Activated CD4-positive, alpha-beta memory T cell treated with anti-CD3 and anti-CD28 coated beads for 36 hours (primary cell): ENCODE measurements around the gene ABLIM2. TPM values are rescaled to one million over a fixed set of nuclear protein-coding genes. Genes with fewer than 3 reads are reported as not detected.
A peak's percentile ranks its signal among the peaks of the same experiment; 100 is the strongest.

ENCODE experiments used
- CTCF ChIA-PET: fragments of 350-600 bp; sonication (Branson Sonifier 250); formaldehyde crosslinking; loops from one replicate; lab custom pipeline; 2021; ENCODE audit warnings: antibody characterized with exemption, inconsistent platforms; lab: Charles Lee
- POLR2A ChIA-PET: fragments of 350-600 bp; sonication (Branson Sonifier 250); formaldehyde crosslinking; loops from one replicate; lab custom pipeline; 2021; ENCODE audit warnings: antibody characterized with exemption; lab: Charles Lee
- DNase-seq: peaks from one replicate; pipeline ENCODE4 v3.0.0-alpha.2; 2020
- H3K27ac Mint-ChIP-seq: one replicate; pipeline ENCODE4 v1.8.0; 2021; ENCODE audit warnings: mixed read lengths
- H3K27me3 Mint-ChIP-seq: one replicate; pipeline ENCODE4 v1.8.0; 2021; ENCODE audit warnings: mixed read lengths
- H3K36me3 Mint-ChIP-seq: one replicate; pipeline ENCODE4 v1.8.0; 2021; ENCODE audit warnings: mixed read lengths
- H3K4me1 Mint-ChIP-seq: one replicate; pipeline ENCODE4 v1.8.0; 2021; ENCODE audit warnings: low read depth, mixed read lengths
- H3K4me3 Mint-ChIP-seq: one replicate; pipeline ENCODE4 v1.8.0; 2021; ENCODE audit warnings: mild to moderate bottlenecking, mixed read lengths
- H3K9me3 Mint-ChIP-seq: one replicate; pipeline ENCODE4 v1.8.0; 2021; ENCODE audit warnings: mixed read lengths
- intact Hi-C: fragments of 100-400 bp; cut with micrococcal nuclease; formaldehyde crosslinking; loops from one replicate; pipeline ENCODE4 v1.15.1; 2023
- total RNA-seq, 2 experiments: library from RNA; stranded (reverse); gene quantifications; one replicate each; pipeline ENCODE4 v1.2.3, GENCODE V29; 2021

ABLIM2 gene
- total RNA-seq, 2 experiments from 2014 or later = 0.55 to 0.63 TPM

GRCh38 chr4:8117278-8117682, 41.3 kb downstream of the ABLIM2 start:
- Mint-ChIP-seq H3K4me1 (peaks cover 2% of the 10 kb centered on the region), H3K27ac (no peak overlapping the region), H3K27me3 (no peaks in the 10 kb centered on the region), H3K9me3 (no peaks in the 10 kb centered on the region), H3K36me3 (no peaks in the 10 kb centered on the region), H3K4me3 (no peak overlapping the region)
- ChIA-PET POLR2A (interaction anchor here (0.6 kb wide), 1 partner anchor 439 kb away, joined by 5 read pairs; no protein-coding TSS in a partner anchor), CTCF (no interaction called here)
- intact Hi-C loops = no loop called here
- peak; percentile 58 for DNase-seq

- H3K27ac Mint-ChIP-seq = no peak overlapping the region
Measured at GRCh38 chr4:8115916-8116315, 42.7 kb downstream of the ABLIM2 start.

GRCh38 chr4:8115203-8115520, 43.5 kb downstream of the ABLIM2 start:
- Mint-ChIP-seq H3K27me3 (no peaks in the 10 kb centered on the region), H3K36me3 (no peaks in the 10 kb centered on the region), H3K4me1 (peaks cover 2% of the 10 kb centered on the region), H3K4me3 (no peak overlapping the region), H3K27ac (no peak overlapping the region), H3K9me3 (no peaks in the 10 kb centered on the region)
- ChIA-PET POLR2A (no interaction called here), CTCF (no interaction called here)
- intact Hi-C loops = no loop called here
- no peak for DNase-seq

More at GRCh38 chr4:8115916-8116315, 42.7 kb downstream of the ABLIM2 start:
- ChIA-PET POLR2A (no interaction called here), CTCF (no interaction called here)
- Mint-ChIP-seq H3K4me3 (no peak overlapping the region), H3K36me3 (no peaks in the 10 kb centered on the region), H3K27me3 (no peaks in the 10 kb centered on the region), H3K9me3 (no peaks in the 10 kb centered on the region), H3K4me1 (peaks cover 2% of the 10 kb centered on the region)
- intact Hi-C loops = no loop called here
- no peak for DNase-seq

- peaks cover 2% of the 10 kb centered on the region for H3K4me1 Mint-ChIP-seq
- H3K9me3 Mint-ChIP-seq = no peaks in the 10 kb centered on the region
- no peaks in the 10 kb centered on the region for H3K36me3 Mint-ChIP-seq
- DNase-seq = no peak
- ChIA-PET CTCF (no interaction called here), POLR2A (no interaction called here)
- no peak overlapping the region for H3K4me3 Mint-ChIP-seq
- H3K27ac Mint-ChIP-seq = no peak overlapping the region
- intact Hi-C loops = no loop called here
- no peaks in the 10 kb centered on the region for H3K27me3 Mint-ChIP-seq
Measured at GRCh38 chr4:8114456-8115202, 44.0 kb downstream of the ABLIM2 start.

- CTCF ChIA-PET = no interaction called here
- H3K9me3 Mint-ChIP-seq = no peaks in the 10 kb centered on the region
- H3K36me3 Mint-ChIP-seq = no peaks in the 10 kb centered on the region
- intact Hi-C loops = no loop called here
- no peak overlapping the region for H3K4me3 Mint-ChIP-seq
- DNase-seq = no peak
- peaks cover 2% of the 10 kb centered on the region for H3K4me1 Mint-ChIP-seq
- H3K27ac Mint-ChIP-seq = no peak overlapping the region
- H3K27me3 Mint-ChIP-seq = no peaks in the 10 kb centered on the region
- POLR2A ChIA-PET = no interaction called here
Measured at GRCh38 chr4:8113611-8114377, 44.8 kb downstream of the ABLIM2 start.

GRCh38 chr4:8112672-8113071, 45.9 kb downstream of the ABLIM2 start:
- no peaks in the 10 kb centered on the region for H3K27me3 Mint-ChIP-seq
- no peak for DNase-seq
- ChIA-PET POLR2A (no interaction called here), CTCF (no interaction called here)
- peaks cover 2% of the 10 kb centered on the region for H3K4me1 Mint-ChIP-seq
- no peaks in the 10 kb centered on the region for H3K9me3 Mint-ChIP-seq
- intact Hi-C loops = no loop called here
- no peaks in the 10 kb centered on the region for H3K36me3 Mint-ChIP-seq
- no peak overlapping the region for H3K27ac Mint-ChIP-seq
- no peak overlapping the region for H3K4me3 Mint-ChIP-seq

GRCh38 chr4:8112036-8112576, 46.5 kb downstream of the ABLIM2 start:
- H3K27ac Mint-ChIP-seq = no peak overlapping the region
- no peaks in the 10 kb centered on the region for H3K9me3 Mint-ChIP-seq
- H3K27me3 Mint-ChIP-seq = no peaks in the 10 kb centered on the region
- no peak overlapping the region for H3K4me3 Mint-ChIP-seq
- ChIA-PET POLR2A (no interaction called here), CTCF (no interaction called here)
- DNase-seq = no peak
- intact Hi-C loops = no loop called here
- H3K36me3 Mint-ChIP-seq = no peaks in the 10 kb centered on the region
- H3K4me1 Mint-ChIP-seq = no peaks in the 10 kb centered on the region

- H3K27me3 Mint-ChIP-seq = no peaks in the 10 kb centered on the region
- no peak overlapping the region for H3K4me3 Mint-ChIP-seq
- H3K27ac Mint-ChIP-seq = no peak overlapping the region
- ChIA-PET CTCF (no interaction called here), POLR2A (no interaction called here)
- H3K4me1 Mint-ChIP-seq = no peaks in the 10 kb centered on the region
- intact Hi-C loops = no loop called here
- no peaks in the 10 kb centered on the region for H3K9me3 Mint-ChIP-seq
- H3K36me3 Mint-ChIP-seq = no peaks in the 10 kb centered on the region
- DNase-seq = peak; percentile 20
Measured at GRCh38 chr4:8110071-8110986, 48.3 kb downstream of the ABLIM2 start.

- intact Hi-C loops = no loop called here
- Mint-ChIP-seq H3K27me3 (no peaks in the 10 kb centered on the region), H3K9me3 (no peaks in the 10 kb centered on the region), H3K36me3 (no peaks in the 10 kb centered on the region), H3K27ac (no peak overlapping the region), H3K4me3 (no peak overlapping the region), H3K4me1 (no peaks in the 10 kb centered on the region)
- ChIA-PET CTCF (no interaction called here), POLR2A (no interaction called here)
- DNase-seq = no peak
Measured at GRCh38 chr4:8109406-8110065, 49.1 kb downstream of the ABLIM2 start.

- ChIA-PET CTCF (no interaction called here), POLR2A (no interaction called here)
- Mint-ChIP-seq H3K27me3 (no peaks in the 10 kb centered on the region), H3K9me3 (no peaks in the 10 kb centered on the region), H3K27ac (no peak overlapping the region), H3K4me1 (no peaks in the 10 kb centered on the region), H3K36me3 (no peaks in the 10 kb centered on the region), H3K4me3 (no peak overlapping the region)
- no peak for DNase-seq
- intact Hi-C loops = no loop called here
Measured at GRCh38 chr4:8108991-8109390, 49.6 kb downstream of the ABLIM2 start.

- Mint-ChIP-seq H3K4me3 (no peak overlapping the region), H3K9me3 (no peaks in the 10 kb centered on the region), H3K27me3 (no peaks in the 10 kb centered on the region), H3K27ac (no peak overlapping the region), H3K36me3 (no peaks in the 10 kb centered on the region), H3K4me1 (no peaks in the 10 kb centered on the region)
- intact Hi-C loops = no loop called here
- ChIA-PET POLR2A (interaction anchor here (0.6 kb wide), 1 partner anchor 213 kb away, joined by 5 read pairs; no protein-coding TSS in a partner anchor), CTCF (no interaction called here)
- DNase-seq = no peak
Measured at GRCh38 chr4:8108261-8108660, 50.4 kb downstream of the ABLIM2 start.
